Measurements from ENCODE around the gene NUP62CL. TPM values are rescaled to one million over a fixed set of nuclear protein-coding genes. Genes with fewer than 3 reads are reported as not detected.

The NUP62CL gene
- total and polyA plus RNA-seq, 4 donors, result 0.97 to 6.8 (median 2.6) TPM

- Histone ChIP-seq H3K9me3 (ENCODE audit: control insufficient read depth in 4 of 4, low read length in 3 of 4) (no peaks in the 10 kb centered on the region), H3K9ac (ENCODE audit: low read depth in 1 of 2, low read length in 2 of 2) (no peak overlapping the region), H3K4me3 (ENCODE audit: low read depth in 1 of 3, low read length in 3 of 3) (no peak overlapping the region), H3K36me3 (ENCODE audit: control insufficient read depth in 4 of 4, insufficient read depth in 3 of 4, low read depth in 1 of 4, low read length in 3 of 4) (no peaks in the 10 kb centered on the region), H3K27me3 (ENCODE audit: control insufficient read depth in 4 of 4, insufficient read depth in 4 of 4, low read length in 3 of 4) (no peaks in the 10 kb centered on the region), H3K4me1 (ENCODE audit: control insufficient read depth in 4 of 4, insufficient read depth in 4 of 4, low read length in 3 of 4) (no peaks in the 10 kb centered on the region), H3K27ac (ENCODE audit: low read depth in 1 of 2, low read length in 2 of 2) (no peak overlapping the region)
- no peak for DNase-seq (ENCODE audit: low spot score)
- TF ChIP-seq, protein P1, sequence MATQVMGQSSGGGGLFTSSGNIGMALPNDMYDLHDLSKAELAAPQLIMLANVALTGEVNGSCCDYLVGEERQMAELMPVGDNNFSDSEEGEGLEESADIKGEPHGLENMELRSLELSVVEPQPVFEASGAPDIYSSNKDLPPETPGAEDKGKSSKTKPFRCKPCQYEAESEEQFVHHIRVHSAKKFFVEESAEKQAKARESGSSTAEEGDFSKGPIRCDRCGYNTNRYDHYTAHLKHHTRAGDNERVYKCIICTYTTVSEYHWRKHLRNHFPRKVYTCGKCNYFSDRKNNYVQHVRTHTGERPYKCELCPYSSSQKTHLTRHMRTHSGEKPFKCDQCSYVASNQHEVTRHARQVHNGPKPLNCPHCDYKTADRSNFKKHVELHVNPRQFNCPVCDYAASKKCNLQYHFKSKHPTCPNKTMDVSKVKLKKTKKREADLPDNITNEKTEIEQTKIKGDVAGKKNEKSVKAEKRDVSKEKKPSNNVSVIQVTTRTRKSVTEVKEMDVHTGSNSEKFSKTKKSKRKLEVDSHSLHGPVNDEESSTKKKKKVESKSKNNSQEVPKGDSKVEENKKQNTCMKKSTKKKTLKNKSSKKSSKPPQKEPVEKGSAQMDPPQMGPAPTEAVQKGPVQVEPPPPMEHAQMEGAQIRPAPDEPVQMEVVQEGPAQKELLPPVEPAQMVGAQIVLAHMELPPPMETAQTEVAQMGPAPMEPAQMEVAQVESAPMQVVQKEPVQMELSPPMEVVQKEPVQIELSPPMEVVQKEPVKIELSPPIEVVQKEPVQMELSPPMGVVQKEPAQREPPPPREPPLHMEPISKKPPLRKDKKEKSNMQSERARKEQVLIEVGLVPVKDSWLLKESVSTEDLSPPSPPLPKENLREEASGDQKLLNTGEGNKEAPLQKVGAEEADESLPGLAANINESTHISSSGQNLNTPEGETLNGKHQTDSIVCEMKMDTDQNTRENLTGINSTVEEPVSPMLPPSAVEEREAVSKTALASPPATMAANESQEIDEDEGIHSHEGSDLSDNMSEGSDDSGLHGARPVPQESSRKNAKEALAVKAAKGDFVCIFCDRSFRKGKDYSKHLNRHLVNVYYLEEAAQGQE (IDR thresholded peaks at IDR 0.05), result no peak
Measured at GRCh38 chrX:107171369-107172102, 34.7 kb downstream of the NUP62CL start.

- no peak overlapping the region for H3K27ac ChIP-seq (ENCODE audit: low read depth in 1 of 2, low read length in 2 of 2)
- TF ChIP-seq, protein P2, sequence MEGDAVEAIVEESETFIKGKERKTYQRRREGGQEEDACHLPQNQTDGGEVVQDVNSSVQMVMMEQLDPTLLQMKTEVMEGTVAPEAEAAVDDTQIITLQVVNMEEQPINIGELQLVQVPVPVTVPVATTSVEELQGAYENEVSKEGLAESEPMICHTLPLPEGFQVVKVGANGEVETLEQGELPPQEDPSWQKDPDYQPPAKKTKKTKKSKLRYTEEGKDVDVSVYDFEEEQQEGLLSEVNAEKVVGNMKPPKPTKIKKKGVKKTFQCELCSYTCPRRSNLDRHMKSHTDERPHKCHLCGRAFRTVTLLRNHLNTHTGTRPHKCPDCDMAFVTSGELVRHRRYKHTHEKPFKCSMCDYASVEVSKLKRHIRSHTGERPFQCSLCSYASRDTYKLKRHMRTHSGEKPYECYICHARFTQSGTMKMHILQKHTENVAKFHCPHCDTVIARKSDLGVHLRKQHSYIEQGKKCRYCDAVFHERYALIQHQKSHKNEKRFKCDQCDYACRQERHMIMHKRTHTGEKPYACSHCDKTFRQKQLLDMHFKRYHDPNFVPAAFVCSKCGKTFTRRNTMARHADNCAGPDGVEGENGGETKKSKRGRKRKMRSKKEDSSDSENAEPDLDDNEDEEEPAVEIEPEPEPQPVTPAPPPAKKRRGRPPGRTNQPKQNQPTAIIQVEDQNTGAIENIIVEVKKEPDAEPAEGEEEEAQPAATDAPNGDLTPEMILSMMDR (IDR thresholded peaks at IDR 0.05; ENCODE audit: low read depth, low read length, missing input control), result no peak
- TF ChIP-seq, protein P3, sequence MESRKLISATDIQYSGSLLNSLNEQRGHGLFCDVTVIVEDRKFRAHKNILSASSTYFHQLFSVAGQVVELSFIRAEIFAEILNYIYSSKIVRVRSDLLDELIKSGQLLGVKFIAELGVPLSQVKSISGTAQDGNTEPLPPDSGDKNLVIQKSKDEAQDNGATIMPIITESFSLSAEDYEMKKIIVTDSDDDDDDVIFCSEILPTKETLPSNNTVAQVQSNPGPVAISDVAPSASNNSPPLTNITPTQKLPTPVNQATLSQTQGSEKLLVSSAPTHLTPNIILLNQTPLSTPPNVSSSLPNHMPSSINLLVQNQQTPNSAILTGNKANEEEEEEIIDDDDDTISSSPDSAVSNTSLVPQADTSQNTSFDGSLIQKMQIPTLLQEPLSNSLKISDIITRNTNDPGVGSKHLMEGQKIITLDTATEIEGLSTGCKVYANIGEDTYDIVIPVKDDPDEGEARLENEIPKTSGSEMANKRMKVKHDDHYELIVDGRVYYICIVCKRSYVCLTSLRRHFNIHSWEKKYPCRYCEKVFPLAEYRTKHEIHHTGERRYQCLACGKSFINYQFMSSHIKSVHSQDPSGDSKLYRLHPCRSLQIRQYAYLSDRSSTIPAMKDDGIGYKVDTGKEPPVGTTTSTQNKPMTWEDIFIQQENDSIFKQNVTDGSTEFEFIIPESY (IDR thresholded peaks at IDR 0.05), result no peak
- TF ChIP-seq GABPA (IDR thresholded peaks at IDR 0.05 in 1 of 2, conservative IDR thresholded peaks at IDR 0.05 in 1 of 2) (no peak), ATF3 (IDR thresholded peaks at IDR 0.05) (no peak), JUND (IDR thresholded peaks at IDR 0.05) (no peak), FOXA1 (IDR thresholded peaks at IDR 0.05) (no peak), YY1 (IDR thresholded peaks at IDR 0.05) (no peak), TAF1 (conservative IDR thresholded peaks at IDR 0.05) (no peak), NR2F2 (IDR thresholded peaks at IDR 0.05) (no peak), MAX (IDR thresholded peaks at IDR 0.05) (no peak), FOXA2 (IDR thresholded peaks at IDR 0.05) (no peak), SP1 (IDR thresholded peaks at IDR 0.05) (no peak), RXRA (IDR thresholded peaks at IDR 0.05) (no peak), RAD21 (IDR thresholded peaks at IDR 0.05) (no peak), HNF4G (IDR thresholded peaks at IDR 0.05) (no peak), EGR1 (IDR thresholded peaks at IDR 0.05; ENCODE audit: low read depth in 2 of 2) (no peak), HNF4A (conservative IDR thresholded peaks at IDR 0.05) (no peak)
- TF ChIP-seq, protein P1 (IDR thresholded peaks at IDR 0.05), result no peak
- DNase-seq (ENCODE audit: low spot score), result no peak
- H3K36me3 ChIP-seq (ENCODE audit: control insufficient read depth in 4 of 4, insufficient read depth in 3 of 4, low read depth in 1 of 4, low read length in 3 of 4), result no peaks in the 10 kb centered on the region
- no peaks in the 10 kb centered on the region for H3K4me1 ChIP-seq (ENCODE audit: control insufficient read depth in 4 of 4, insufficient read depth in 4 of 4, low read length in 3 of 4)
- WGBS, result 85% methylated on average over 1 of the region's 1 CpG
- no peaks in the 10 kb centered on the region for H3K27me3 ChIP-seq (ENCODE audit: control insufficient read depth in 4 of 4, insufficient read depth in 4 of 4, low read length in 3 of 4)
- no peak overlapping the region for H3K9ac ChIP-seq (ENCODE audit: low read depth in 1 of 2, low read length in 2 of 2)
- no peaks in the 10 kb centered on the region for H3K9me3 ChIP-seq (ENCODE audit: control insufficient read depth in 4 of 4, low read length in 3 of 4)
- no peak overlapping the region for H3K4me3 ChIP-seq (ENCODE audit: low read depth in 1 of 3, low read length in 3 of 3)
Measured at GRCh38 chrX:107168712-107169111, 37.5 kb downstream of the NUP62CL start.
